NCI-H2171 (cell line): ENCODE results near the gene SGF29.
"Not testable (repeated sequence)": the region's sequence is repeated elsewhere in the genome, so short reads cannot be mapped to it uniquely, and the experiment has no call there.

Source experiments
- DNase-seq: peaks from one replicate; lab custom pipeline; 2025; lab: John Stamatoyannopoulos, UW

The SGF29 gene

DNA sequence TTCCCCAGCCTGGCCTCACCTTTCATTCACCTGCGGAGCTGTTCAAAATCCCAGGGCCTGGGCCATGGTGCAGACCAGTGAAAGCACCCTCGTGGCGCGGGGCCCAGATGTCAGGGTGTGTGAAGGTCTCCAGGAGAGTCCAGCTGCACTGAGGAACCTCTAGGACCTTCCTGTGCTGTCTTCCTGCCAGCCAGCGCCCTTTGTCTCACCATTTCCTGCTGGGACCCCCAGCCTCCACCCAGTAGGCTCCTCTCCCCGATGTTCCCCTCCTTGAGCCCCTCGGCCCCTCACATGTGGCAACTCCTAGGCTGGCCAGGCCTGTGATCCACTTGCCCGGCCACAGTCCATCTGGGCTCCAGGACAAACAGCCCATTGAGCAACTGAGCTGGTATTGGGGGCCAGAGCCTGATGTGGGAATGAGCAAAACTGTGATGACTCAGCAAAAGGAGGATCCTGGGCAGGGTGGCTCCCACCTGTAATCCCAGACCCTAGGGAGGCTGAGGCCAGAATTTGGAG lies 42.5 kb downstream of the SGF29 start:
- DNase-seq, result no peak

GRCh38 chr16:28596840-28597691 lies 43.3 kb downstream of the SGF29 start, which contains the start of gene SULT1A2:
SULT1A2 (minus strand) TSS chr16:28597050; CDS start chr16:28595930, 1,120 bp downstream.
- no peak for DNase-seq

DNA sequence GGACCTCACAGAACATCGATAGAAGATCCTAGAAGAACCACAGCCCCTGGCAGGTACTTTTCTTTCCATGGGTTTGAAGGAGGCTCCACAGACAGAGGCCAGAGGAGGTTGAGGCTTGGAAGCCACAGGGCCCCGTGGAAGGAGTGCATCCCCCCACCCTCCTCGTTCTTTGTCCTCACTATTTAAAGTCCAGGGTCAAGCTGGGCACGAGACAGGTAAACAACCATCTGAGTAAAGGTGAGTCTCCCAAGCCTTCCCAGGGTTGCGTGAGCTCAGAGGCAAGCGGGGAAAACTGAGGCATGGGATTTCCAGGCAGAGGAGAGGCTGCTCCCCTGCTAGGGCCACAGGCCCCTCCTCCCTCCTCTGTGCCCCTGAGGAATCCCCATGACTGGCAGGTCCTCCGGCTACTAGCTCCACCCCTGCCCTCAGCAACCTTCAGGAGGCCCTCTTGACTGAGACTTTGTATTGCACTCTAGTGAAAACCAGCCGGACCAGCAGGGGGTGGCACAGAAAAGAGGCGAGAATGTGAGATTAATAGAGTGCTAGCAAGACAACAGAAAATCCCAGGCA lies 44.1 kb downstream of the SGF29 start:
- no peak for DNase-seq

DNA sequence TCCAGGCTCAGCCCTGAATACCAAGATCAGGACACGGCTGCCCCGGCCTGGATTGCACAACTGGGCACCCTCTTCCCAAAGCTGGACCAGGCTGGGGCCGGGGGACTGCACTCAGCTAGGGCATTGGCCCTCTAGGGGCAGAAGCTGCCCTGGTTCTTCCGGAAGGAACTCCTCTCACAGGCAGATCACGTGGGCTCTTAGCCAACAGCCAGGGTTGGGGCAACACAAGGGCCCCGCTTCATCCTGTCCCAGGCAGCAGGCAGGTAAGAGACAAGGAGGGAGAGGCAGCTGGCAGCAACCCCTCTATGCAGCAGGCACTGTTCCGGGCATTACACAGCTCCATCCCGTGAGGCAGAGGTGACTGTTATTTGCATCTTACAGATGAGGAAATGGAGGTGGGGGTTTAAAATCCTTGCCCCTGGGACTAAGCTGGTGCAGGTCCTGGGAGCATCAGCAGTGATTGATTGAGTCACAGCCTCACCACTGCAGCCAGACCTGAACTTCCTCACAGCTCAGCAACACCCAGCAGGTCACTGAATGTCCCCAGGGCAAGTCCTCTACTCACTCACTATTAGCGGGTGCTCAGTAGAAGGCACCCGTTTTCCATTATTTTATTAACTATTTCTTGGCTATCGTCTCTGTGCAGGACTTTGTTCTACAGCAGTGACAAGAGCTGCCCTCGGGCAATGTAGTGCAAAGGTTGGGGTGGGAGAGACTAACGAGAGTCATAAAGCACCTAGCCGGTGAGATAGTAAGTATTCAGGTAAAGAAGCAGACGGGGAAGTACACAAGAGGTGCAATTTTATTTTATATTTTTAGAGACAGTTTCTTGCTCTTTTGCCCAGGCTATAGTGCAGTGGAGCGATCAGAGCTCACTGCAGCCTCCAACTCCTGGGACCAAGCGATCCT lies 45.9 kb downstream of the SGF29 start:
- not testable (repeated sequence) for DNase-seq

- not testable (repeated sequence) for DNase-seq
Measured at GRCh38 chr16:28600965-28601364, 47.2 kb downstream of the SGF29 start.

GRCh38 chr16:28601589-28601988 lies 47.9 kb downstream of the SGF29 start:
- DNase-seq, result not testable (repeated sequence)

DNA sequence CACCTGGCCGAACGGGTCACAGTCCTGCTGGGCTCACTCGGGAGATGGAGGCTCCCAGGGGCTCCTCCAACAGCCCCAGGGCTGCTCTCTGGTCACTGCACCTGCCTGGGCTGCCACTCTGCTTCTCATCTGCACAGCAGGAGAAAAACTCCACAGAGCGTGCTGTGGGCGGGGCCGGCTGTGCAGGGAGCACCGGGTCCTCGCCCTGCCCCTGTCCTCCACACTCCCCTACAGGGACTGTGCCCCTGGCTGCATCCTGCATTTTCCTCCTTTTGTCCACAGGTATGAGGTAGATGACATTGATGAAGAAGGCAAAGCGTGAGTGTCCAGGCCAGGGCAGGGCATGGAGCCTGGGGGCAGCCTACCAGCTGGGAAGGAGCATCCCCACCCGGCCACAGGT lies 48.3 kb downstream of the SGF29 start:
- DNase-seq, result not testable (repeated sequence)

- no peak for DNase-seq
Measured at GRCh38 chr16:28602529-28602928, 48.8 kb downstream of the SGF29 start.

DNA sequence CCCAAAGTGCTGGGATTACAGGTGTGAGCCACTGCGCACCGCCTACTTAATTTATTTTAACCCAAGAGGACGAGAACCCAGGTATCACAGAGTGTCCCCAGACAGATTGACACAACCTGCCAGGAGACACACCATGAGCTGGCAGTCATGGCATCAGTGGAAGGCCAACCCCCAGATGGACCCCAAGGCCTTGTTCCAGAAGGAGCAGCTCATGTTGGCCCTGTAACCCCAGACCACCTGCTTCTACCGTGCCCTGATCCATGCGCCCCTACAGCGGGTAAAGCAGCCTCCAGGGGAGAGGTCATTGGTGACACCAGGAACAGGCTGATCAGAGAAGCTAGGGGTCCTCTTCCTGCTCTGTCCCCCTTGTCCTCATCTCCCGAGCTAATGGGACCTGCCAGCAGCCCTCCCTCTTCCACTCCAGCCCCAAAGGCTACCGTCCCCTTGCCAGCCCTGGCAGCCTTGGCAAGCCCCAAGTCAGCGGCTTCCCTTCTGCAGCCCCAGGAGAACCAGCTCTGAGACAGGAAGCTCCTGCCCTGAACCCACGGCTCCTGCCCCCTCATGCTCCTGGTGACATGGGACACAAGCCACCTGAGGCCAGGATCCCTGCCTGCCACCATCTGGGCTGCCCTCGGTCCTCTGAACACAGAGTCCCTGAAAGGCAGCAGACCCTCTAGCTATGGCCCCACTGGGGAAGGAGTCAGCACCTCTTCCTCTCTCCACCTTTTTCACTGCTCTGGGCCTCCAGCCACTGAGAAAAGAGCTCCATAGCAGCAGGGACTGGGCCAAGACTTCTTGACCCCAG lies 49.9 kb downstream of the SGF29 start:
- no peak for DNase-seq

- DNase-seq, result no peak
Measured at GRCh38 chr16:28604186-28604565, 50.5 kb downstream of the SGF29 start.

DNA sequence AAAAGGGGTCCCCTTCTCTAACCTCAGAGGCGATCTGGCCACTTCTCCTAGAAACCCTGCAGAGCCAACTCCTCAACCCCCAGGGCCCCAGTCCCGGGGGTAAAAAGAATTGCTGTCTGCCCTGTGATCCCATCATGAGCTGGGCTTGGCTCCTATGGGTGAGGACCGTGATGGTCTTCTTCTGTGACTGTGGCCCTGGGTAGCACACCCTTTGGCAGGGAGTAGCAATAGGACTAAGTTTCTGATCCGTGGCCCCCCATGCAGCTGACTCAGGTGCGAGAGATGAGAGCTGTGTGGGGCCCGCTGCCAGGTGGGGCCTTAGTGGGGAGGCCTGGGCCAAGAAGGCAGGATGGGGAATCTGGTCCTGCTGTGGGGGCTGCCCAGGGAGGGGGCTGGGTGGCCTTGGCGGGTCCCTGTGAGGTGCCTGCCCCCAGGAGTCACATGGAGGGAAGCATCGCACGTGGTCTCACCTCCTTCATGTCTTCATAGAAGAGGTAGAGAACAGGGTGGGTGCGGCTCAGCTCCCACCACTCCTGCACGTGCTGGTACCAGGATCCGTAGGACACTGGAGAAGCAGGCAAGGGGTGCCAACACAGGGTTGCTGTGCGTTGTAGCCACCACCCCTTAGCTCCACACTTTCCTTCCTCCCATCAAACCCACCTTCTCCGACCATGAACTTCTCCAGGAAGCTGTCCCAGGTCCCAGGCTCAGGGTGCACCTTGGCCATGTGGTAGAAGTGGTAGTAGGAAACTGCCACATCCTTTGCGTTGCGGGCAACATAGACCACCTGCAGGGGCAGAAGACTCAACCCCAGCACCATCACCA lies 52.8 kb downstream of the SGF29 start:
- no peak for DNase-seq

DNA sequence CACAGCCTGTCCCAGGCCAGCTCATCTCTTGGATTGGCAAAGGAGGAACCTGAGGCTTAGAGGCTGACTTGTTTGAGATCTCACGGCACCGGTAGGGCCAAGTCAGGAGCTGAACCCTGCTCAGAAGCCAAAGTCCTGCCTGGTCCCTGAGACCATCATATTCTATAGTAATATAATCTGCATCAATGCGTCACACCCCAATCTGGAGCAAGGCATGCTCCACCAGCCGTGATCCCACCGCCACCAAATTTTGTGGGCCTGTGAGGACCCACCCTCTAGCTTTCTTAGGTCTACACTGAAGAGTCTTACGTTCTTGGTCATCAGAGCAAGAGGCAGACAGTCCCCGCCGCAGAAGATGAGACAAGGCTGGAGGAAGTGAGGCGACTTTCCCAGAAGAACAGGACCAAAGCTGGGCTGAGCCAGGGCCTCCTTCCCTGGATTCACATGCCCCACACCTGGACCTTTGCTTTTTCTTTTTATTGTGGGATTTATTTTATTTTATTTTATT lies 53.5 kb downstream of the SGF29 start:
- DNase-seq, result no peak

DNA sequence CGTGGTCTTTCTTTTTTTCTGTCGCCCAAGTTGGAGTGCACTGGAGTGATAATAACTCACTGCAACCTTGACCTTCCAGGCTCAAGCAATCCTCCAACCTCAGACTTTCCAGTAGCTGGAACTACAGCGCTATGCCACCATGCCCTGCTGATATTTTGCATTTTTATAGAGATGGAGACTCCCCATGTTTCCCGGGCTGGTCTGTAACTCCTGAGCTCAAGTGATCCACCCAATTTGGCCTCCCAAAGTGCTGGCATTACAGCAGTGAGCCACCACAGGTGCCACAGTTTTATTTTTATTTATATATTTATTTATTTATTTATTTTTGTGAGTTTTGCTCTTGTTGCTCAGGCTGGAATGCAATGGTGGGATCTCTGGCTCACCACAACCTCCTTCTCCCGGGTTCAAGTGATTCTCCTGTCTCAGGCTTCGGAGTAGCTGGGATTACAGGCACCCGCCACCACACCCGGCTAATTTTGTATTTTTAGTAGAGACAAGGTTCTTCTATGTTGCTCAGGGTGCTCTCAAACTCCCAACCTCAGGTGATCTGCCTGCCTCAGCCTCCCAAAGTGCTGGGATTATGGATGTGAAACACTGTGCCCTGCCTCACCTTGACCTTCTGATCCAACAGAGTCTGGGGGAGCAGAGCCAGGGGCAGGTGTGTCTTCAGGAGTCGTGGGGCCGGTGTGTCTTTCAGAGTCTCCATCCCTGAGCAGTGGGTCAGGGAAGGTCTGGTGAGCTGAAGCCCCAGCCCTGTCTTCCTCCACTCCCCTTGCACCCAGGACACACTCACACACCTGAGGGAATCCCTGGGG lies 54.2 kb downstream of the SGF29 start:
- not testable (repeated sequence) for DNase-seq

DNA sequence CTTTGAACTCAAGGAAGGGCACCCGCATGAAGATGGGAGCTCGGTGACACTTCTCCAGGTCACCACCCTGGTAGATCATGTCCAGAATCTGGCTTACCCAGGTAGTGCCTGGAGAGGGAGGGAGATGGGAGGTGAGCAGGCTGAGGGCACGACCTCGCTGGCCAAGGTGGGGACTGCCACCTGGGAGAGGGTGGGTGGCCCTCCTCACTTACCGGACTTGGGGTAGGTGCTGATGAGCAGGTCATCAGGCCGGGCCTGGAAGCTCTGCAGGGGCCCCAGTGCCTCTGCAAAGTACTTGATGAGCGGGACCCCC lies 54.7 kb downstream of the SGF29 start:
- not testable (repeated sequence) for DNase-seq

DNA sequence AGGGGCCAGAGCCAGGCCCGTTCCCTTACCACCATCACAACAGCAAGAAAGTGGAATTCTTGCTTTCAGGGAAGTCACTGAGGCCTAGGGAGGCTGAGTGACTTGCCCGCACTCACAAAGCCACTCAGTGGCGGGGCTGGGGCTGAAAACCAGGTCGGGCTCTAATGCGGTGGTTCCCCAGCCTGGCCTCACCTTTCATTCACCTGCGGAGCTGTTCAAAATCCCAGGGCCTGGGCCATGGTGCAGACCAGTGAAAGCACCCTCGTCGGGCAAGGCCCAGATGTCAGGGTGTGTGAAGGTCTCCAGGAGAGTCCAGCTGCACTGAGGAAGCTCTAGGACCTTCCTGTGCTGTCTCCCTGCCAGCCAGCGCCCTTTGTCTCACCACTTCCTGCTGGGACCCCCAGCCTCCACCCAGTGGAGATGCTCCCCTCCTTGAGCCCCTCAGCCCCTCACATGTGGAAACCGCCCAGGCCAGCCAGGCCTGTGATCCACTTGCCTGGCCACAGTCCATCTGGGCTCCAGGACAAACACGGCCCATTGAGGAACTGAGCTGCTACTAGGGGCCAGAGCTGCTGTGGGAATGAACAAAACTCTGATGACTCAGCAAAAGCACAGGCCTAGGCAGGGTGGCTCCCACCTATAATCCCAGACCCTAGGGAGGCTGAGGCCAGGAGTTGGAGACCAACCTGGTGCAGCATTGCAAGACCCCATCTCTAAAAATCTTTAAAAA lies 55.3 kb downstream of the SGF29 start:
- DNase-seq, result not testable (repeated sequence)

DNA sequence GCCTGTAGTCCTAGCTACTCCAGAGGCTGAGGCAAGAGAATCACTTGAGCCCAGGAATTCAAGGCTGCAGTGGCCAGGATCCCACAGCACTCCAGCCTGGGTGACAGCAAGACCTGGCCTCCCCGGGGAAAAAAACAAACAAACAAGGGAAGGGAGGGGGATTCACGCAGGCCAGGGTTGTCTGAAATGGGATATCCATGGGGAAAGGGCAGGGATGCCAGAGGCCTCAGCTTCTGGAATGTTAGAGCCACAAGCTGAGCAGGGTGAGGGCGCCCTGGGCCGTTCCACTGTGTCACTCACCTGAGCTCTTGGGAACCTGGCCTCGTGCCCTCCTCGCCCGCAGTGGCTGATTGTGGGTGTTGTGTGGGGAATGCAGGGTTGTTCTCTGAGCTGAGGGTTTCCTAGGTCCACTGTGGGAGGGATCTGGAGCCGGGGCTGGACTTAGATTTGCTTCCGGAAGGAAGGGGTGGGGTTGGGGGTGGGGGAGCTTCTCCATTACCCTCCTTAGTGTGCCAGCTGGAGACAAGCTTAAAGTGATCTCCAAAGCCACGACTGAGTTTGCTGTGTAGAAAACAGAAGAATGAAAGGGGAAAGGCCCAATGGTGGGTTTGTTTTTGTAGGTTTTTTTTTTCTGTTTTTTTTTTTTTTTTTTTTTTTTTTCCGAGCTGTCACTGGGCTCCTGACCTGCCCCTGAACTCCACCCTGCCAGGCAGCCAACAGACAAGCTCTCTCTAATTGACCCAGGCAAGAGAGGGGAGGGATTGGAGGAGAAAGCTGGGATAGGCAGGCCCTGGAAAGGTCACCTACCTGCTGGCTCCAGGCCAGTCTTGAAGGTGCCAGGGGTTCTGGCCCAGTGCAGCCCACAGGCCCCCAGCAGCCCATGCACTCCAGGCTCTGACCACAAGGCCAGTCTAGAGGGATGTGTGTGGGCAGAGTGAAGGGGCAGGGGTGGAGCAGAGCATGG lies 56.2 kb downstream of the SGF29 start, which contains the start of gene SULT1A1:
Gene SULT1A1 (minus strand): TSS at position 414 of the 964 bp plus-strand sequence. CDS start 1,189 bp downstream, outside the sequence.
- no peak for DNase-seq

DNA sequence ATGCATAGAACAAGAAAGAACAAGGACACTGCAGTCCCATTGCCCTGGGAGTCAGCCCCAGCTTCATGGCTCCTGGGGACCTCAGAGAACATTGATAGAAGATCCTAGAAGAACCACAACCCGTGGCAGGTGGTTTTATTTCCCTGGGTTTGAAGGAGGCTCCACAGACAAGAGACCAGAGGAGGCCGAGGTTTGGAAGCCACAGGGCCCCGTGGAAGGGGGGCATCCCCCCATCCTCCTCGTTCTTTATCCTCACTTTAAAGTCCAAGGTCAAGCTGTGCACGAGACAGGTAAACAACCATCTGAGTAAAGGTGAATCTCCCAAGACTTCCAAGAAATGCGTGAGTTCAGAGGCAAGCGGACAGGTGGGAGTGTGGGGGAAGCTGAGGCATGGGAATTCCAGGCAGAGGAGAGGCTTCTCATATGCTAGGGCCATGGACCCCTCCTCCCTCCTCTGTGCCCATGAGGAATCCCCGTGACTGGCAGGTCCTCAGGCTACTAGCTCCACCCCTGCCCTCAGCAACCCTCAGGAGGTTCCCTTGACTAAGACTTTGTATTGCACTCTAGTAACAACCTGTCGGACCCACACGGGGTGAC lies 57.0 kb downstream of the SGF29 start:
- no peak for DNase-seq
